HUES6 (cell line): ENCODE measurements around the gene MSL3.

ENCODE experiments used
- H3K27ac ChIP-seq: 2 replicates; pipeline ENCODE4 v1.7.0; 2013; ENCODE audit warnings: low read depth, mild to moderate bottlenecking, low read length, inconsistent platforms
- H3K27me3 ChIP-seq: 2 replicates; pipeline ENCODE4 v1.6.1; 2013; ENCODE audit warnings: low read length; ENCODE audit not compliant: control insufficient read depth, insufficient read depth
- H3K36me3 ChIP-seq: 2 replicates; pipeline ENCODE4 v1.6.1; 2013; ENCODE audit warnings: low read length; ENCODE audit not compliant: control insufficient read depth, insufficient read depth
- H3K4me1 ChIP-seq: 2 replicates; pipeline ENCODE4 v1.6.1; 2013; ENCODE audit warnings: low read length; ENCODE audit not compliant: control insufficient read depth, insufficient read depth
- H3K4me3 ChIP-seq: 2 replicates; pipeline ENCODE4 v1.5.1; 2013; ENCODE audit warnings: low read depth, low read length
- H3K9ac ChIP-seq: one replicate; pipeline ENCODE4 v1.6.1; 2013; ENCODE audit warnings: mild to moderate bottlenecking, low read length
- H3K9me3 ChIP-seq: 2 replicates; pipeline ENCODE4 v1.6.1; 2013; ENCODE audit warnings: low read depth, low read length; ENCODE audit not compliant: control insufficient read depth, insufficient read depth

Gene MSL3

DNA sequence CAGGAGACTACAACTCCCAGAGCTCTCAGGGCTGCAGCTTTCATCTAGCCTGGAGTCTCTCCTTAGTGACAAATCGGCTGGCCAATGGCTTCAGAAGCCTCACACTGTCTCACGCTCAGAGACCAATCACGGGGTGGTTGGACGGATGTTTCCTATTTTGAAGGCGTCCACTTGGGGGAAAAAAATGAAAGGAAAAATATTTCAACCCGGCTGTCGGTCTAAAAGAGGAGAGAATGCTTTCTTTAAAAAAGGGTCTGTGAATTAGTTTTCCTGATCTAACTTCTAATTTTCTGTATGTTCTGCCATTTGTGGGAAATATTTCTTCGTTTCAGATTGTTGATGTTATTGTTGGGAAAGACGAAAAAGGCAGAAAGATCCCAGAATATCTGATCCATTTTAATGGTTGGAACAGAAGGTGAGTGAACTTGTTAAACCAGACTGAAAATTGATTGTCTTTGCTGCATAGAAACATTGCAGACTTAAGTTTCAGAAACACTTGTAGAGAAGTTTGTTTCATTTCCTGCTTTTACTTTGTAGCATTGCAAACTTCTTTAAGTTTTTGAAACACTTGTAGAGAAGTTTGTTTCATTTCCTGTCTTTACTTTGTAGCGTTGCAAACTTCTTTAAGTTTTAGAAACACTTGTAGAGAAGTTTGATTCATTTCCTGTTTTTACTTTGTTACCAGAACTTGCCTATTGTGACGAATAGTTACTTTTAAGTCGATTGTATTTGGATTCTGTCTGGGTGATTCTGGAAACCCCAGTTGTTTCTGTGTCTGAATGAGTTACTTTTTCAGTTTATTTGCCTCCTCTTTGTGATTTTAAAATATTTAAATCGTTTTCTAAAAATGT, 1.6 kb downstream of the MSL3 start:
- Histone ChIP-seq H3K27ac (no peak overlapping the region), H3K27me3 (peaks cover 17% of the 10 kb centered on the region), H3K36me3 (peaks cover 40% of the 10 kb centered on the region), H3K9ac (peak overlapping the region; percentile 49), H3K9me3 (no peaks in the 10 kb centered on the region), H3K4me1 (peaks cover 15% of the 10 kb centered on the region; the same call in 1 of the 2 replicates), H3K4me3 (peak overlapping the region; percentile 96)

DNA sequence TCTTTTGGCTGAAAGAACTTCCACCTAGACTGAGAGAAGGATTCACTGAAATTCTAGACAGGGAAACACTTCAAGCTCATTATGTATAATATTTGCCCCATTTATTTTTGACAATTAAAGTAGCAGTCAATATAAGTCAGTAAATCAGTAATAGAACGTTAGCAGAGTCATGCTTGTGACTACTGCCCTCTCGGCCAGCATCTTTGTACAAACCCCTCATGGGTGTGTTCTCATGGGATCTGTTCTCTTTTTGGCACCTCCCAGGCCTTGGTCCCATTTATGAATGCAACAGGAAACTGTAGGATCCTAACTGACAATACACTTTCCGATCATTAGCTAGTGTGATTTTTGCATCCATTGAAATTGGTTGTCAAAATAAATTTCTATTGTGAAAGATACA, 2.9 kb downstream of the MSL3 start:
- Histone ChIP-seq H3K9ac (no peak overlapping the region), H3K4me1 (peaks cover 15% of the 10 kb centered on the region; the same call in 1 of the 2 replicates), H3K4me3 (no peak overlapping the region), H3K9me3 (no peaks in the 10 kb centered on the region), H3K27ac (no peak overlapping the region), H3K27me3 (peaks cover 15% of the 10 kb centered on the region), H3K36me3 (peaks cover 52% of the 10 kb centered on the region)

DNA sequence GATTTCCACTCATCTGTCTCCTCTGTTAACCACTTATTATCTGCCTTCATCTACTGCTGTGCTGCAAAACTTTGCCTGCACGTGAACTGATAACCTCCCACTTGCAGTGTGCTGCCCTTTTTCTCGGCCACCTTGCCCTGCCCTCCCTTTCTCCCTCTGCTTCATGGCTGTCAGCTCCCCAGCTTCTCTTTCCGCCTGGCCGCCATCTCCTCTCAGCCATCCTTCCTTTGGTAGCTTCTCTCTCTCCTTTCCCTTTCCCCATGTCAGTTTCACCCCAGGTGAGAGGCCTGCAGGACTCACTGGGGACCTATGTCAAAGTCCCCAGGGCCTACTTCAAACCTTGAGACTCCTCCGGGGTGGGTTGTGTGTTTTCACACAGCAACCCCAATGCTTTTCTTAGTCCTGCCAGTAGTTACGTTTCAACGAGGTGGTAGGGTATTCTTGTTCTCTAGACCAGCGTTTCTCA, 6.6 kb downstream of the MSL3 start:
- peaks cover 75% of the 10 kb centered on the region for H3K36me3 ChIP-seq
- H3K27me3 ChIP-seq = no peaks in the 10 kb centered on the region; the same call in 1 of the 2 replicates
- no peak overlapping the region for H3K4me3 ChIP-seq
- H3K9ac ChIP-seq = no peak overlapping the region
- no peaks in the 10 kb centered on the region for H3K9me3 ChIP-seq
- H3K27ac ChIP-seq = no peak overlapping the region
- no peaks in the 10 kb centered on the region for H3K4me1 ChIP-seq

- H3K27me3 ChIP-seq = no peaks in the 10 kb centered on the region; the same call in 1 of the 2 replicates
- H3K9me3 ChIP-seq = no peaks in the 10 kb centered on the region
- peaks cover 75% of the 10 kb centered on the region for H3K36me3 ChIP-seq
- no peak overlapping the region for H3K4me3 ChIP-seq
- no peak overlapping the region for H3K9ac ChIP-seq
- H3K27ac ChIP-seq = no peak overlapping the region
- H3K4me1 ChIP-seq = no peaks in the 10 kb centered on the region
These were observed 7.4 kb downstream of the MSL3 start for GRCh38 chrX:11765449-11765848.

- Histone ChIP-seq H3K27ac (no peak overlapping the region), H3K27me3 (no peaks in the 10 kb centered on the region; the same call in 1 of the 2 replicates), H3K9ac (no peak overlapping the region), H3K4me1 (no peaks in the 10 kb centered on the region), H3K4me3 (no peak overlapping the region), H3K36me3 (peaks cover 67% of the 10 kb centered on the region), H3K9me3 (no peaks in the 10 kb centered on the region)
These were observed 8.4 kb downstream of the MSL3 start for GRCh38 chrX:11766487-11766886.

DNA sequence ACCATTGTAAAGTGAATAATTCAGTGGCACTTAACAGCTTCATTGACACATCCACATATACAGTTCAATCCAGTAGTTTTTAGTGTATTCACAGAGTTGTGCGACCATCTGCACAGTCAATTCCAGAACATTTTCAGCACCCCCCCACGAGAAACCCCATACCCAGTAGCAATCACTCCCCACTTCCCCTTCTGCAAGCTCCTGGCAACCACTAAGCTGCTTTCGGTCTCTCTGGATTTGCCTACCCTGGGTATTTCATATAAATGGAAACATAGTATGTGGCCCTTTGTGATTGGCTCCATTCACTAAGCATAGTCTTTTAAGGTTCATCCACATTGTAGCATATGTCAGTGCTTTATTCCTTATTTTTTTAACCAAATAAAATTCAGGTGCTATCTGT, 10.0 kb downstream of the MSL3 start:
- Histone ChIP-seq H3K27me3 (no peaks in the 10 kb centered on the region; the same call in 1 of the 2 replicates), H3K36me3 (peaks cover 52% of the 10 kb centered on the region), H3K9me3 (no peaks in the 10 kb centered on the region), H3K4me1 (no peaks in the 10 kb centered on the region), H3K27ac (no peak overlapping the region), H3K9ac (no peak overlapping the region), H3K4me3 (no peak overlapping the region)

DNA sequence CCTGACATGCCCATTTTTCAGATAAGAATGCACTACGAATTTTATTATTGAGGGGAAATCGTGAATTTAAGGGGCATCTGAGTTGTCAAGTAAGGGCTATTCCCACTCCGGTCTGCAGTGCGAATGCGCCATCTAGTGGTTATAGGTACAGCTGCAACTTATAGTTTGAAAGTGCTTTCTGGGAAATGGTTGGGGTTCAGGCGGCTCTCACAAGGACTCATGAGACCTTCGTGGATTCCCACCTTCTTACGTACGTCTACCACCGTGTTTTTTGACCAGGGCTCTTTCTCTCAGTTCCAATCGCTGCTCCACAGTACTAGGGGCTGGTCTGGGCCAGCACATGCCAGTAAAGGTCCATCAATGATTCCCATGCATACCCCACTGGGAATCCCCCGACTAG, 12.3 kb downstream of the MSL3 start:
- no peaks in the 10 kb centered on the region for H3K9me3 ChIP-seq
- H3K4me3 ChIP-seq = no peak overlapping the region
- H3K27ac ChIP-seq = no peak overlapping the region
- no peaks in the 10 kb centered on the region; the same call in 1 of the 2 replicates for H3K27me3 ChIP-seq
- H3K9ac ChIP-seq = no peak overlapping the region
- H3K4me1 ChIP-seq = no peaks in the 10 kb centered on the region
- H3K36me3 ChIP-seq = peaks cover 40% of the 10 kb centered on the region

GRCh38 chrX:11778230-11778629, 20.2 kb downstream of the MSL3 start:
- Histone ChIP-seq H3K4me3 (no peak overlapping the region), H3K9ac (no peak overlapping the region), H3K27ac (no peak overlapping the region), H3K36me3 (peaks cover 13% of the 10 kb centered on the region; the same call in 1 of the 2 replicates), H3K27me3 (peaks cover 4% of the 10 kb centered on the region; the same call in 1 of the 2 replicates), H3K4me1 (no peaks in the 10 kb centered on the region), H3K9me3 (peaks cover 3% of the 10 kb centered on the region; the same call in 1 of the 2 replicates)

DNA sequence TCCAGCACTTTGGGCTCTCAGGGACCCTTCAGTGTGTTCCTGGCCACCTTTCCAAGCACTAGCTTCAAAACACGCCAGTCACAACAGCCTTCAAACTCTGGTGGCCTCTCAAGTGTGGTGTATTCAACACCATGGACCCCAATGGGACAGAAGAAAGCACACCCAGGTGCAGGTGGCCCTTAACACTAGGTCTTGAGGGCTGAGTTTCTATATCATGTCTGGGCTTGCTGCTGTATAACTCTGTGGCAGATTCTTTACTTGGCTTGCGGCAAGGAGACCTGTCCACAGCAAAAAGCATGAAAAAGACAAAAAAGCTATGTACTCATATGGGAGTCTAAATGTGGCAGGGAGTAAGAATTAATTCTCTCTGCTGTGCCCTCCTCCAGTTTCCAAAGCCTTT, 23.1 kb downstream of the MSL3 start:
- no peak overlapping the region for H3K4me3 ChIP-seq
- H3K4me1 ChIP-seq = no peaks in the 10 kb centered on the region
- no peaks in the 10 kb centered on the region for H3K36me3 ChIP-seq
- H3K9ac ChIP-seq = no peak overlapping the region
- peaks cover 3% of the 10 kb centered on the region; the same call in 1 of the 2 replicates for H3K9me3 ChIP-seq
- H3K27ac ChIP-seq = no peak overlapping the region
- peaks cover 4% of the 10 kb centered on the region; the same call in 1 of the 2 replicates for H3K27me3 ChIP-seq

- H3K9ac ChIP-seq = no peak overlapping the region
- H3K27me3 ChIP-seq = peaks cover 4% of the 10 kb centered on the region; the same call in 1 of the 2 replicates
- no peaks in the 10 kb centered on the region for H3K36me3 ChIP-seq
- H3K4me1 ChIP-seq = no peaks in the 10 kb centered on the region
- H3K27ac ChIP-seq = no peak overlapping the region
- no peak overlapping the region for H3K4me3 ChIP-seq
- H3K9me3 ChIP-seq = peaks cover 3% of the 10 kb centered on the region; the same call in 1 of the 2 replicates
These were observed 23.8 kb downstream of the MSL3 start for GRCh38 chrX:11781734-11782370.

DNA sequence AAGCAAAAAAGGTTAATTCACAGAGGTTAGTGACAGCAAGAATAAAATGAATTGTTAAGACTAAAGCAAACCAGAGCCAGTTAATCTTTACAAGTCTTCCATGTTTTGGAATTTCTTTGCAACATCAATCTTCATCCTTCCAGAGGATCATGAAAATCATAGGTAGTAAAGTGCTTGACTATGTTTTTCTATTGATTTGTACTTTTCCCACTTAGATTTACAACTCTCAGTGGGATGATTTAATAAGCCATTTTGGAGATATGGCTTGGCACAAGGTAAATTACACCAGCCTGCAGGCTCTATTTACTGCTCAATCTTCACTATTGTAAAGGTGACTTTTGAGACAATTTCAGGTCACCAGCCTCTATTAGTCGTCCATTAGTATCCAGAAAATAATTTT, 26.5 kb downstream of the MSL3 start:
- H3K27ac ChIP-seq = no peak overlapping the region
- H3K9me3 ChIP-seq = peaks cover 3% of the 10 kb centered on the region; the same call in 1 of the 2 replicates
- no peak overlapping the region for H3K9ac ChIP-seq
- peaks cover 4% of the 10 kb centered on the region; the same call in 1 of the 2 replicates for H3K27me3 ChIP-seq
- H3K4me1 ChIP-seq = no peaks in the 10 kb centered on the region
- no peak overlapping the region for H3K4me3 ChIP-seq
- H3K36me3 ChIP-seq = no peaks in the 10 kb centered on the region
